Kidney tubule cell (primary cell): ENCODE results near the gene HOXB8.

ENCODE experiments used
- DNase-seq: peaks from one replicate; pipeline ENCODE4 v3.0.0-alpha.2; 2018; ENCODE audit warnings: low spot score

Gene HOXB8

DNA sequence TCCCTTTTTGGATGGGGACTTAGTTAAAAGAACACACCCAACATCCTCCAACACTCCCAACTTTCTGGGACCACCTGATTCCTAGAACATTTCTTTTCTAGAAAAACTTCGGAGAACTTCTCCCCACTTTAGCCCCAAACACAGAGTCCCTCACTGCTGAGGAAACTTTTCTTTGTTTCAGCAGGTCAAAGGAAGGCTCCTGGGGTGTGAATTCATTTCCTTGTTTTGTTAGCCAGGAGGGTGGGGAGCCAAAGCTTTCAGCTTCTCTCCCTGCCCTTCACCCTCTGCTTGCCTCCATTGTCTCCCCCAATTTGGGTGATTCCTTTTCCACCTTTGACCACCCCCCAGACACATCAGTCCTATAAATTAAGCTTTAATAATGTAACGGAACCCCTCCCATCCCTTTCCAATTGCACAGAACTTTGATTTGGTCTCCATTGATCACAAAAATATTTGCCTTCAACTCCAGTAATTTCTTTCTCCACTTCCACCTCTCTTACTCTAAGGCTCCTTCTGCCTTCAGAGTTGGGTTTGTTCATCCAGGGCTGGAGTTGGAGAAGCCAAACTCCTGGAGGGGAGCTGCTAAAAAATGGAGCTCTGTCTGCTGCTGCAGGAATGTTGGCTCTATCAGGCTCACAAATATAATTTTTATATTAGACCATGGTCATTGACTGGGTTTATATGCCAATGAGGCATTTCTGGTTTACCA, 47.3 kb downstream of the HOXB8 start:
- no peak for DNase-seq

DNA sequence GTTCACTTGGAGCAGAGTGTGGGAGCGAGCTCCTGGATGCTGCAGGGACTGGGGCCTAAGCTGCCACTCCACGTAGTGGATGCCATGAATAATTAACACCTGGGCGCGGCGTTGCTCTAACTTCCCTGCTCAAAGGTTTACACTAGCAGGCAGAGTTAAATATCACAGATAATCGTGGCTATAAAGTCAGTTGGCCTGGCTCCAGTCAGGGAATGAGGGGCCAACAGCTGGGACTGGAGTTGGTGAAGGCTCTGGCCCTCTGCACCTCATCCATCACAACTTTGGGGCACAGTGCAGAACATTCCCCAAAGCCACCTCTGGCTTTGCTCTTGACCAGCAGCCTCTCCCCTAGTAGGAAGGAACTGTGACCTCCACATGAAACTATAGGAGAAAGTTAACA, 47.9 kb downstream of the HOXB8 start:
- DNase-seq: no peak

DNA sequence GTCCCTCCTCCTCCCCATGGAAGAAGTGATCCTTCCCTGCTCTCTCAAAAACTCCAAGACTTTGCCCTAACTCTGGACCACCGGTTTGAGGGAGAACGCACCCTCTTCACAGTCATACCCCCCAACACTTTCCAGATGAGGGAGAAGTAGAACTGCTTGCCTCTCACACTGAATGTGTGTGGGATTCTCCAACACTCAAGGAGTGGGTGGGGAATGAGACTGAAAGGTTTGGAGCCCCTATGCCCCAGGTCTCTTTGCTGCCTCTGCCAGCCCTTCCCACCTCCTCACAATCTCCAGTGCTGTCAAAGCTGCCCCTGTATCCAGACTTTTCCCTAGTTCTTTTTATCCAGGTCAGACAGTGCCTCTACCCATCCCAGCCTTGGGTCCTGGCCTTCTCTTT, 48.4 kb downstream of the HOXB8 start:
- DNase-seq: no peak

DNA sequence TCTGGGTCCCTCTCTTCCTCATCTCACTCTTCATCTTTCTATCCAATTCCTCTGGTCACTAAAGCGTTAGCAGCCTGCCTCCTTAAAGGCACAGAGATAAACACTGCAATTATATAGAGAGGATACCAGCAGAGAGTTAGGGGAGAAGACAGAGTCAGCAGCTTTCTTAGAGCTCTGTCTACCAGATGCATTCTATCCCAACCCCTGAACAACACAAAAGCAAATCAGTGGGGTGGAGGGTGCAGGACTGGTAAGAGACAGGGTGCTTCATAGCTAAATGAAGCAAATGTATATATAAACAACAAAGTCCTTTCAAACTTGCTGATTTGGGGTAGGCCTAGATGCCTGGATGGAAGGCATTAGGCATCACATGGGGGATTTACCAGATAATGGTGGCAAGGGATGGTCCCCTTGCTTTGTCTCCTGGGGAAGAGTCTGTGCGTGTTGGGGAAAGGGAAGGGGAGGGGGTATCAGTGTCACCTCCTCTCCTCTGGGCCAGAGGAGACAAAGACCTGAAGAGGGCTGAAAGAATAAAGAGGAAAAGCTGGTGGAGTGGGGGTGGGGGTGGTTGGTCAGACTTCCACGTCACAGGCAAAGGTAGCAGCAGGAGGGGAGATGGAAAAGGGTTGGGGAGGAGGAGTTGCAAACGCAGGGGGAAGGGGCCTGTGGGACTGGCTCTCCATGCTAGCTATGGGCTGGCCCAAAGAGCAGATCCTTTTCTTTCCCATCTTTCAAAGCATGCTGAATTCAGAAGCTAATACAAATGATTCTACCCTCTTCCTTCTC, 49.0 kb downstream of the HOXB8 start:
- DNase-seq: no peak

DNA sequence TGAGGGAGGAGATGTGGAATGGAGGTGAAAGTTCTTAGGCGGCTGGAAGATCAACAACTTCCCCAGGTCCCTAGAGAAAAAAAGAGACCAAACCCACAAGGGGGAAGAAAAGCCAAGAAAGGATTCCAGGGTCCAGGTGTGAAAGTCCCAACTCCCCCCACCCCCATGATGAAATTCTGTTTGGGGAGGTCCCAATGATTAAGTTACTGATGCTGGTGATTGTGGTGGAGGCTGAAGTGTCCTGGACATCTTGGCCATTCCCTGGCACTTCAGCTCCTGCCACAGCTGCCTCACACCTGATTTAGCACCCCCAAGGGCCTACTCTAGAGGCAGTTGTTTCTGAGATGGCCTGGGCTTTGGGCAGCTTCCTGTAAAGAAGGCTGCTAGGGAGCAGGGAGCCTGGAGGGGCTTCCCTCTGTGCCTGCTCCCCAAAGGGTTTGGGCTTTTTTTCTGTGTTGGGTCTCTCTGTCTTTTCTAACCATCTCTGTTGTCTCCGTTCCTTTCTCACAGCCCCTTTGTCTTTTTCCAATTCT, 50.0 kb downstream of the HOXB8 start:
- DNase-seq: no peak

DNA sequence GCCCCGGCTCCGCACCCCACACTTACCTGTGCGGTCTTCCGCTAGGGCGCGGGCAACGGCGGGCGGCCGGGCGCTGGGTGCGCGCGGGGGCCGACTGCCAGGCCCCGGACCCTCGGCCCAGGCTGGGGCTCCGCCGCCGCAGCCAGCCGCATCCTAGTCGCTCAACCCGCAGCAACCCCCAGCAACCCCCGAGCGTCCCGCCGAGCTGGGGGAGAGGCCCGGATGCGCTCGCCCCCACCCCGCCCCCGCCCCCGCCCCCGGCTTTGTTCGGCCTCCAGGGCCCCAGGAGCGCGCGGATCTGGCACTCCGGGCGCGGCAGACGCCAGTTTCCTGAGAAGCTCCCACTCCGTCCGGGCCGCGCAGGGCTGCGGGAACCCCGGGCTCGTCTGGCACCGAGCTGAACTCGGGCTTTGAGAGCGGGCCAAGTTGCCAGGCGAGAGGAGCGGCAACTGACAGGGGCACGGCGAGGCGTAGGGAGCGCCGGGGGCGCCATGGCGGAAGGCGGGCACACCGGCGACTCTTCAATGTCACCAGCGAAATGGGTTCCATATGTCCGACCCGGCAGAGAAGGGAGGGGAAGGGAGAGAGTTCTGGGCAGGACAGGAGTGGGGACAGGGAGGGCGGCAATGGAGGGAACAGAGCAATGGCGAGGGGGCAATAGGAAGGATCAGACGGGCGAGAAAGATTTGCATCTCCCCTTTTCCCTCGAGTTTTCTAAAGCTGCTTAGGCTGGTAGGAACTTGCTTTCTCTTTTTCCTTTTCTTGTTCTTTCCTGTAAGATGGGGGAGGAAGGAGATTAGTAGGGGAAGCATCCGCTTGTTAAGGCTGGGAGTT, 50.7 kb downstream of the HOXB8 start:
- DNase-seq: no peak

DNA sequence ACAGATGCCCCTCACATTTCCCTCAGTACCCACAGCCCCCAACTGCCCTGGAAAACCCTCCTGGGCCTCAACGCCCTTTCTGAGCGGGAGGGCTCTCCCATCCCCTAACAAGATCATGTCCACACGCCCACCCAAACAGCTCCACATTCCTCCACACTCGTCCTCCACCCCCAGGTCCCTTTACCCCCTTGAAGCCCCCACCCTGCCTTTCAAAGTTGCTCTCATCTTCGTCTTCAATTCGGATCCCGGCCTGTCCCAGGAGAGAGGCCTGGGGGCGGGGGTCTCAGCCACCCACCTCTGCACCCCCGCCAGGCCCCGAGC, 51.3 kb downstream of the HOXB8 start:
- DNase-seq: no peak

DNA sequence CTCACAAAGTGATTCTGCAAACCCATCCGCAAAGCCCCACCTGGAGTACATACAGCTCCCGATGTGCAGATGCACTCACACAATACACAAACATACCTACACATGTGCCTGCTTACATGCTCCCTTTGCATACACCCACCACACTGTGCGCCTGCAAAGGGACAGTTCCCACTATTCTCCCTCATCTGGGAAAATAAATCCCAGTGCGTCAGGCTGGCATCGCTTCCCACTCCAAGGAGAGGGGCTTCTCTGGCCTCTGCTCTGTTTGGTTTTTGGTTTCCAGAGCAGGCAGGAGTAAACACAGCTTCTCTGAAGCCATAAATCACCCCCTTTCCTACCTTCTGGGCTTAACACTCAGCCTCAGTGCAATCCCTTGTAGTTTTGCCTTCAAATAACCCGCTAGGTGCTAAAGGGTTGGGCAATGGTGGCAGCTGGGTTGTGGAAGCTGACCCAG, 51.7 kb downstream of the HOXB8 start:
- no peak for DNase-seq

DNA sequence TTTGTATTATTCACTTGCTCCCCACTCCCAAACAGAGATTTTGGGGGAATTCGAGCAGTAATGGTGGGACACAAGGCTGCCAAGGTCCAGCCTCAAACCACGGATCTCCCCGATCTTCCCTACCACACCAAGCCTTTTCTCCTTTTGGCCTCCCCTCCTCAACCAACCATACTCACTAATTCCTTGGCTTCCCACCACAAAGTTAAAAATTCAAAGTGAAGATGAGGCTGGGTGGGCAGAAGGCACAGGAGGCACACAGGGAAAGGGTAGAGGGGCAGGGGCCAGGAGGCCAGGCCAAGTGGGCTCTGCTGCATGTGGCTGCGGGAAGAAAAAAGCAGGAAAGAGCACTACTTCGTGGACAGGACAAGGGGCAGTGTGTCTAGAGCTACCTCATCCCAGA, 52.2 kb downstream of the HOXB8 start:
- no peak for DNase-seq
